Stomach (tissue), 9 donors: ENCODE measurements around the gene PPP1R12B. TPM values are rescaled to one million over a fixed set of nuclear protein-coding genes. Genes with fewer than 3 reads are reported as not detected.

Source experiments
- DNase-seq, 2 donors: peaks; one replicate each; pipeline versions ENCODE4 v3.0.0 to v3.0.0-alpha.2; 2013 to 2019
- H3K27ac ChIP-seq, 5 donors: fragments of 200-600 bp in 4 of 5; sonication (generic) in 4 of 5; one replicate each; pipeline ENCODE4 v1.5.1; 2013 to 2019; ENCODE audit warnings: mild to moderate bottlenecking in 1 of 5, moderate library complexity in 1 of 5
- H3K27me3 ChIP-seq, 3 donors: fragments of 200-600 bp; sonication (generic); one replicate each; pipeline ENCODE4 v1.5.1; 2017 to 2019; ENCODE audit warnings: mixed run types in 1 of 3
- H3K36me3 ChIP-seq, 4 donors: fragments of 200-600 bp; sonication (generic); 1 replicate in 3 of 4; 2 replicates in 1 of 4; pipeline ENCODE4 v1.5.1; 2016 to 2019
- H3K4me1 ChIP-seq, 4 donors: fragments of 200-600 bp; sonication (generic); one replicate each; pipeline ENCODE4 v1.5.1; 2016 to 2019
- H3K4me3 ChIP-seq, 4 donors: fragments of 200-600 bp; sonication (generic) in 3 of 4; one replicate each; pipeline ENCODE4 v1.5.1; 2016 to 2019; ENCODE audit warnings: mild to moderate bottlenecking in 1 of 4
- H3K9me3 ChIP-seq, 4 donors: fragments of 200-600 bp; sonication (generic); one replicate each; pipeline ENCODE4 v1.5.1; 2016 to 2019
- EP300 ChIP-seq: sonication (generic); formaldehyde crosslinking; IDR thresholded peaks from one replicate; pipeline ENCODE4 v1.6.1; 2017; ENCODE audit warnings: antibody characterized with exemption
- POLR2A ChIP-seq, 4 donors: fragments of 450-650 bp; IDR thresholded peaks; one replicate each; pipeline ENCODE4 v1.6.1; 2016; ENCODE audit warnings: antibody characterized with exemption in 4 of 4, control low read depth in 2 of 4, mild to moderate bottlenecking in 1 of 4, moderate library complexity in 1 of 4
- POLR2AphosphoS5 ChIP-seq, 3 donors: sonication (generic); formaldehyde crosslinking; IDR thresholded peaks; one replicate each; pipeline ENCODE4 v1.6.1; 2016; ENCODE audit warnings: antibody characterized with exemption in 3 of 3
- WGBS, 5 donors: extraction: QIAGEN DNeasy Blood & Tissue Kit in 3 of 5; methylation state at CpG; one replicate each; pipeline versions ENCODE4 v1.1.5 to v1.1.7; 2013 to 2018; 5-methylcytosine and 5-hydroxymethylcytosine counted together
- intact Hi-C: fragments of 100-400 bp; cut with DNase I; formaldehyde crosslinking; loops from one replicate; pipeline ENCODE4 v1.15.1; 2023; ENCODE audit warnings: low total_unique reads
- polyA plus RNA-seq, 3 donors: library from polyadenylated mRNA; stranded (reverse); fragments of 200-250 nt; gene quantifications; one replicate each; pipeline ENCODE4 v1.2.3, GENCODE V29; 2013
- small RNA-seq, 4 donors: library from RNA; depleted of rRNA; stranded (forward); fragments of <200 nt; gene quantifications; one replicate each; pipeline ENCODE3, GENCODE V24; 2016
- total RNA-seq, 5 donors: library from RNA; depleted of rRNA; stranded (reverse); fragments of >200 nt; gene quantifications; one replicate each; pipeline versions ENCODE4 v1.1.0 to v1.2.3, GENCODE V29; 2014 to 2016
- TF ChIP-seq, protein P1 (sequence below), 7 experiments: fragments of 450-650 bp in 4 of 7; fragments of 200-600 bp in 3 of 7; sonication (generic) in 3 of 7; IDR thresholded peaks; one replicate each; pipeline ENCODE4 v1.5.1; 2016 to 2019; ENCODE audit warnings: antibody characterized with exemption in 7 of 7, control low read depth in 2 of 7, mild to moderate bottlenecking in 1 of 7
- donor health status: healthy with polysubstance abuse.
- donor health status: Bipolar disorder and iron deficiency.
- donor health status: healthy.

PPP1R12B gene
- total and polyA plus RNA-seq, 8 donors = 9.7 to 352 (median 96.0) TPM

DNA sequence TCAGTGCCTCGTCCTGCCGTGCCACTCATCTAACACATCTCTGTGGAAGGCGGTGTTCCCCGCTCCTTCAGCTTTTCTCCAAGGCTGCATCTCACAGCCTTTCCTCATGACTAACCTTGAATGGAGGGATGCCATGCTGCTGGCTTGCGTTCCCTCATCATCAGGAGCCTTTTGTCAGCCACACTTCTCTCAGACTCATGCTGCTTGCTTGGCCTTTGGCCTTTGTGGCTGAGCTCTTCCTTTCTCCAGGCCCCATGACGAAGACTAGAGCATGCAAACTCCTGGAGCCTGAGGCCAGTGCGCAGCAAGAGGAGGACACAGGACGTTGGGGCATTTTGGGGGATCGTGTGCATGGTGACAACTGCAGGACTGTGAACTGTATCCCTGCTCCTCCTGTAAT lies 291.0 kb downstream of the PPP1R12B start:
- intact Hi-C loops = no loop called here
- no peak overlapping the region for H3K27ac ChIP-seq
- TF ChIP-seq, protein P1, sequence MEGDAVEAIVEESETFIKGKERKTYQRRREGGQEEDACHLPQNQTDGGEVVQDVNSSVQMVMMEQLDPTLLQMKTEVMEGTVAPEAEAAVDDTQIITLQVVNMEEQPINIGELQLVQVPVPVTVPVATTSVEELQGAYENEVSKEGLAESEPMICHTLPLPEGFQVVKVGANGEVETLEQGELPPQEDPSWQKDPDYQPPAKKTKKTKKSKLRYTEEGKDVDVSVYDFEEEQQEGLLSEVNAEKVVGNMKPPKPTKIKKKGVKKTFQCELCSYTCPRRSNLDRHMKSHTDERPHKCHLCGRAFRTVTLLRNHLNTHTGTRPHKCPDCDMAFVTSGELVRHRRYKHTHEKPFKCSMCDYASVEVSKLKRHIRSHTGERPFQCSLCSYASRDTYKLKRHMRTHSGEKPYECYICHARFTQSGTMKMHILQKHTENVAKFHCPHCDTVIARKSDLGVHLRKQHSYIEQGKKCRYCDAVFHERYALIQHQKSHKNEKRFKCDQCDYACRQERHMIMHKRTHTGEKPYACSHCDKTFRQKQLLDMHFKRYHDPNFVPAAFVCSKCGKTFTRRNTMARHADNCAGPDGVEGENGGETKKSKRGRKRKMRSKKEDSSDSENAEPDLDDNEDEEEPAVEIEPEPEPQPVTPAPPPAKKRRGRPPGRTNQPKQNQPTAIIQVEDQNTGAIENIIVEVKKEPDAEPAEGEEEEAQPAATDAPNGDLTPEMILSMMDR (IDR thresholded peaks at IDR 0.05) = no peak
- TF ChIP-seq POLR2A (IDR thresholded peaks at IDR 0.05) (no peak), POLR2AphosphoS5 (IDR thresholded peaks at IDR 0.05) (no peak), EP300 (no peak)

DNA sequence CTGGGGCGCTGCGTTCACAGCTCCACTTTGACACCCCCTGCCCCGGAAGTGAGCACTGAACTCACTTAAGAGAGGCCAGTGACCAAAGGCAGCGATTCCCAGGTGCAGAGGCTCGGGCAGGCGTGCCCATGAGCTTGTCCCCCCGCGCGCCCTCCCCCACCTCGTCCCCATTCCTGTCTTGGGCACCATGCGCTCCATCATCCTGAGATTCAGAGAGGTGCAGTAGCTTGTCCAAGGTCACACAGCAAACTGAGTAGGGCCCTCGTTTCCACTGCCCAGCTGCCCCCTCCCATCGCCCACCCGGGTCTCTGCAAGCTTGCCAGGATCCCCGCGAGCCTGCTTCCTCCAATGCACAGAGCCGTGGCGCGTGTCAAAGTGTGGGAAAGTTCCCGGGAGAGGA lies 293.7 kb downstream of the PPP1R12B start:
- WGBS, 5 donors = 0 to 51% (median 36%) methylated on average over 1 to 20 of the region's 20 CpGs
- Histone ChIP-seq H3K4me1 (peaks cover 21 to 35% (median 28%) of the 10 kb centered on the region in 4 donors), H3K9me3 (no peaks in the 10 kb centered on the region), H3K27me3 (peaks cover 10 to 100% (median 36%) of the 10 kb centered on the region in 3 donors), H3K4me3 (peak overlapping the region in 3 of 4 donors; percentile 39 to 52 (median 41)), H3K27ac (no peak overlapping the region), H3K36me3 (no peaks in the 10 kb centered on the region)
- no peak for TF ChIP-seq EP300
- TF ChIP-seq POLR2AphosphoS5 (IDR thresholded peaks at IDR 0.05) = no peak
- TF ChIP-seq, protein P1 (IDR thresholded peaks at IDR 0.05) = no peak
- no peak for TF ChIP-seq POLR2A (IDR thresholded peaks at IDR 0.05)
- intact Hi-C loops = no loop called here
- no peak for DNase-seq

More for the DNA sequence above, 291.0 kb downstream of the PPP1R12B start:
- Histone ChIP-seq H3K9me3 (no peaks in the 10 kb centered on the region), H3K27me3 (peaks cover 10 to 95% (median 31%) of the 10 kb centered on the region in 3 donors), H3K4me1 (peaks cover 21 to 33% (median 28%) of the 10 kb centered on the region in 4 donors), H3K36me3 (no peaks in the 10 kb centered on the region), H3K4me3 (no peak overlapping the region)
- 82 to 90% (median 87%) methylated on average over 9 of the region's 9 CpGs for WGBS, 5 donors
- no peak for DNase-seq

Small RNAs within 50 kb of the gene (small RNA-seq; reads per million reads assigned to genes)
- gene AC099336.2 = 0 reads per million in 4 donors
- 0 reads per million in 4 donors for gene RF00156
- 0 reads per million in 4 donors for gene RNU6-89P

Other genes with a start within 250 kb of the PPP1R12B start
- 1 to 10 TPM in 1 of 5 donors, under 1 TPM in 3, not detected in 1; under 0.01 to 2.0 (median 0.45) TPM for gene GPR37L1, start 225.8 kb upstream of the PPP1R12B start, total RNA-seq
- under 1 TPM in 1 of 3 donors, not detected in 2; 0.18 TPM for gene GPR37L1, start 225.8 kb upstream of the PPP1R12B start, polyA plus RNA-seq
- 10 to 100 TPM in 4 of 5 donors, 1 to 10 TPM in 1; 7.8 to 34.5 (median 29.4) TPM for gene ARL8A, start 204.0 kb upstream of the PPP1R12B start, total RNA-seq
- gene ARL8A, start 204.0 kb upstream of the PPP1R12B start, polyA plus RNA-seq = 10 to 100 TPM; 18.3 to 20.4 (median 19.1) TPM
- 10 to 100 TPM in 1 of 5 donors, 1 to 10 TPM in 3, not detected in 1; 2.0 to 16.3 (median 4.6) TPM for gene PTPN7, start 188.1 kb upstream of the PPP1R12B start, total RNA-seq
- gene PTPN7, start 188.1 kb upstream of the PPP1R12B start, polyA plus RNA-seq = 1 to 10 TPM; 1.8 to 4.4 (median 2.1) TPM
- gene LGR6, start 154.9 kb upstream of the PPP1R12B start, total RNA-seq = under 1 TPM in 2 of 5 donors, not detected in 3; 0.43 to 0.73 TPM
- gene LGR6, start 154.9 kb upstream of the PPP1R12B start, polyA plus RNA-seq = 1 to 10 TPM in 1 of 3 donors, under 1 TPM in 1, not detected in 1; 0.15 to 3.5 TPM
- gene UBE2T, start 6.8 kb upstream of the PPP1R12B start, total RNA-seq = 10 to 100 TPM in 1 of 5 donors, 1 to 10 TPM in 3, not detected in 1; 1.0 to 12.3 (median 7.2) TPM
- gene UBE2T, start 6.8 kb upstream of the PPP1R12B start, polyA plus RNA-seq = 10 to 100 TPM in 2 of 3 donors, 1 to 10 TPM in 1; 5.2 to 18.1 (median 11.6) TPM